Loucy (cell line): ENCODE measurements around the gene ZBTB8A.

Experiments used
- H2AFZ ChIP-seq: fragments of 200-600 bp; sonication (generic); 2 replicates; pipeline ENCODE4 v1.6.0; 2016; ENCODE audit warnings: antibody characterized with exemption, mild to moderate bottlenecking, low read length, moderate library complexity
- H3F3A ChIP-seq: fragments of 200-600 bp; 2 replicates; pipeline ENCODE4 v1.6.0; 2016; ENCODE audit warnings: antibody characterized with exemption, low read depth, mild to moderate bottlenecking
- H3K27me3 ChIP-seq: fragments of 200-600 bp; sonication (generic); 2 replicates; pipeline ENCODE4 v1.6.1; 2014; ENCODE audit warnings: low read length, mild to moderate bottlenecking; ENCODE audit not compliant: insufficient read depth, poor library complexity, severe bottlenecking
- H3K36me3 ChIP-seq: fragments of 200-600 bp; sonication (generic); 2 replicates; pipeline ENCODE4 v1.6.1; 2016; ENCODE audit warnings: low read length; ENCODE audit not compliant: insufficient read depth
- H3K4me1 ChIP-seq: fragments of 200-600 bp; sonication (generic); 2 replicates; pipeline ENCODE4 v1.5.1; 2014; ENCODE audit warnings: low read length, mild to moderate bottlenecking; ENCODE audit not compliant: insufficient read depth, poor library complexity, severe bottlenecking
- H3K4me2 ChIP-seq: fragments of 200-600 bp; sonication (generic); 2 replicates; pipeline ENCODE4 v1.6.0; 2014; ENCODE audit warnings: antibody characterized with exemption, low read length, low read depth, mild to moderate bottlenecking; ENCODE audit not compliant: poor library complexity, severe bottlenecking
- H3K4me3 ChIP-seq: fragments of 200-600 bp; sonication (generic); 2 replicates; pipeline ENCODE4 v1.5.1; 2014; ENCODE audit warnings: low read length, mild to moderate bottlenecking, mixed read lengths; ENCODE audit not compliant: poor library complexity, severe bottlenecking
- H3K79me2 ChIP-seq: fragments of 200-600 bp; sonication (generic); 2 replicates; pipeline ENCODE4 v1.6.1; 2014; ENCODE audit warnings: low read length; ENCODE audit not compliant: insufficient read depth
- H3K9ac ChIP-seq: fragments of 200-600 bp; sonication (generic); 2 replicates; pipeline ENCODE4 v1.6.0; 2014; ENCODE audit warnings: mild to moderate bottlenecking, low read depth, low read length, moderate library complexity; ENCODE audit not compliant: poor library complexity, severe bottlenecking
- H3K9me2 ChIP-seq: fragments of 200-600 bp; sonication (generic); replicated peaks from 2 replicates; pipeline ENCODE4 v1.6.1; 2016; ENCODE audit warnings: low read depth, low read length, mixed read lengths
- H3K9me3 ChIP-seq: fragments of 200-600 bp; sonication (generic); 2 replicates; pipeline ENCODE4 v1.6.1; 2014; ENCODE audit warnings: mild to moderate bottlenecking, antibody characterized with exemption, low read length, low read depth; ENCODE audit not compliant: insufficient read depth
- H4K20me1 ChIP-seq: fragments of 200-600 bp; sonication (generic); 2 replicates; pipeline ENCODE4 v1.6.0; 2014; ENCODE audit warnings: antibody characterized with exemption, low read length, mild to moderate bottlenecking; ENCODE audit not compliant: insufficient read depth, poor library complexity, severe bottlenecking
- EZH2phosphoT487 ChIP-seq: fragments of 200-600 bp; IDR thresholded peaks from 2 replicates; pipeline ENCODE4 v1.6.1; 2018; ENCODE audit warnings: antibody characterized with exemption, mild to moderate bottlenecking, moderate library complexity, borderline replicate concordance
- TF ChIP-seq, protein P1 (sequence below): fragments of 200-600 bp; sonication (generic); conservative IDR thresholded peaks from 2 replicates; pipeline ENCODE4 v1.5.1; 2014; ENCODE audit warnings: mild to moderate bottlenecking, antibody characterized with exemption, low read length

ZBTB8A gene

DNA sequence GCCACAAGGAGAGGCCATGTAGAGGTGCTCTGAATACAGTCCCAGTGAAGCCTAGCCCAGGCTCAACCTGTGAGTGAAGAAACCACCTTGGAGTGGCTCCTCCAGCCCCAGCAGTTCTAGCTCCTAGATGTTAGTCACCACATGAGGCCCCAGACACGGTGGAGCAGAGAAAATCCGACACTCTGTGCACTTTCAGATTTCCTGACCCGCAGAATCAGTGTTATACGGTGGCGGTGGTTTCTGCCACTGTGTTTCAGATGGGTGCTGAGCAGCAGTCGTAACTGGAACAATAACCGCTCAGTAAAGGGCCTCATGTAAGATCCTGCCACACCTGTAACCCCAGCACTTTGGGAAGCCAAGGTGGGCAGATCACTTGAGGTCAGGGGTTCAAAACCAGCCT lies 36.1 kb upstream of the ZBTB8A start:
- Histone ChIP-seq H3K4me1 (peaks cover 5% of the 10 kb centered on the region), H3K9ac (no peak overlapping the region), H3K27me3 (no peaks in the 10 kb centered on the region), H3K36me3 (no peaks in the 10 kb centered on the region), H3K79me2 (no peaks in the 10 kb centered on the region), H3K4me2 (no peak overlapping the region), H3F3A (peaks cover 3% of the 10 kb centered on the region; the same call in 1 of the 2 replicates), H3K9me3 (no peaks in the 10 kb centered on the region), H3K9me2 (no peaks in the 10 kb centered on the region), H2AFZ (no peak overlapping the region), H3K4me3 (no peak overlapping the region), H4K20me1 (no peaks in the 10 kb centered on the region)
- no peak for TF ChIP-seq EZH2phosphoT487
- TF ChIP-seq, protein P1, sequence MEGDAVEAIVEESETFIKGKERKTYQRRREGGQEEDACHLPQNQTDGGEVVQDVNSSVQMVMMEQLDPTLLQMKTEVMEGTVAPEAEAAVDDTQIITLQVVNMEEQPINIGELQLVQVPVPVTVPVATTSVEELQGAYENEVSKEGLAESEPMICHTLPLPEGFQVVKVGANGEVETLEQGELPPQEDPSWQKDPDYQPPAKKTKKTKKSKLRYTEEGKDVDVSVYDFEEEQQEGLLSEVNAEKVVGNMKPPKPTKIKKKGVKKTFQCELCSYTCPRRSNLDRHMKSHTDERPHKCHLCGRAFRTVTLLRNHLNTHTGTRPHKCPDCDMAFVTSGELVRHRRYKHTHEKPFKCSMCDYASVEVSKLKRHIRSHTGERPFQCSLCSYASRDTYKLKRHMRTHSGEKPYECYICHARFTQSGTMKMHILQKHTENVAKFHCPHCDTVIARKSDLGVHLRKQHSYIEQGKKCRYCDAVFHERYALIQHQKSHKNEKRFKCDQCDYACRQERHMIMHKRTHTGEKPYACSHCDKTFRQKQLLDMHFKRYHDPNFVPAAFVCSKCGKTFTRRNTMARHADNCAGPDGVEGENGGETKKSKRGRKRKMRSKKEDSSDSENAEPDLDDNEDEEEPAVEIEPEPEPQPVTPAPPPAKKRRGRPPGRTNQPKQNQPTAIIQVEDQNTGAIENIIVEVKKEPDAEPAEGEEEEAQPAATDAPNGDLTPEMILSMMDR, result no peak

DNA sequence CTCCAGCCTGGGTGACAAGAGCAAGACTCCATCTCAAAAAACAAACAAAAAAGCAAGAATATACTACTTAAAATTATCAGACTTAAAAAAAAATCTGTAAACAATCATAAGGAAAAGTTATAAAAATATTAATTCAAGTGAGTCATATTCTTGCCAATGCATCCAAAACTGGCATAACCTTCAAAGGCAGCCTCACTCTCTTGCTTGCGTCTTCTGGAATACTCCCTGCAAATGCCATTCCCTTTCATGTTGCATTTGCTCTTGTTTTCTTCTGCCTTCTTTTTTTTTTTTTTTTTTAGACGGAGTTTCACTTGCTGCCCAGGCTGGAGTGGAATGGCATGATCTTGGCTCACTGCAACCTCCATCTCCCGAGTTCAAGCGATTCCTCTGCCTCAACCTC lies 32.2 kb upstream of the ZBTB8A start:
- Histone ChIP-seq H3K9ac (no peak overlapping the region), H3K4me3 (no peak overlapping the region), H4K20me1 (no peaks in the 10 kb centered on the region), H3K4me1 (no peaks in the 10 kb centered on the region), H3K27me3 (no peaks in the 10 kb centered on the region), H3K79me2 (no peaks in the 10 kb centered on the region), H3K36me3 (no peaks in the 10 kb centered on the region), H3K9me3 (no peaks in the 10 kb centered on the region), H3K9me2 (no peaks in the 10 kb centered on the region), H3K4me2 (no peak overlapping the region), H2AFZ (no peak overlapping the region), H3F3A (no peaks in the 10 kb centered on the region)
- TF ChIP-seq, protein P1, result no peak
- TF ChIP-seq EZH2phosphoT487, result no peak

DNA sequence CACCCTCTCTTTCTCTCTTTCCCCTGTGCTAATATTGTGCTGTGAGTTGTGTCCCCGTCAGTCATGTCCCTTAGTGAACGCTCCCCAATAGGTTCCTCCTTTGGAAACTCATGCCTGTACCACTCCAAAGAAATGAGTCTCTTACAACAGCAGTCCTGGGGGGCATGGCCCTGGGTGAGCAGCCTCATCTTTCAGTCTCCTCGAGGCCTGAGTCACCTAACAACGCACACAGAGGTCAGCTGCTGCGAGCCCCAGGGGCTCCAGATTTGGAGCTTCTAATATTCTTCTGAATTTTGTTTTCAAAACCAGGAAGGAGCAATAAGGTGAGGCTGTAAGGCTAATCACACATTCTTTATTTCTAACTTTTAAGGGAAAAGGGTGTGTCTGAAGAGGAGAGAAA lies 30.5 kb upstream of the ZBTB8A start:
- TF ChIP-seq, protein P1, result no peak
- no peak for TF ChIP-seq EZH2phosphoT487
- Histone ChIP-seq H4K20me1 (no peaks in the 10 kb centered on the region), H3K9me3 (no peaks in the 10 kb centered on the region), H3K9me2 (no peaks in the 10 kb centered on the region), H3K4me3 (no peak overlapping the region), H3K9ac (no peak overlapping the region), H3K27me3 (no peaks in the 10 kb centered on the region), H3K4me1 (no peaks in the 10 kb centered on the region), H2AFZ (peak overlapping the region; percentile 15; the same call in 1 of the 2 replicates), H3K79me2 (no peaks in the 10 kb centered on the region), H3K4me2 (no peak overlapping the region), H3F3A (no peaks in the 10 kb centered on the region), H3K36me3 (no peaks in the 10 kb centered on the region)
